WI38 (cell line): ENCODE data around the gene OVCA2.
A peak's percentile ranks its signal among the peaks of the same experiment; 100 is the strongest.

Experiments
- H3K4me3 ChIP-seq: 2 replicates; pipeline ENCODE4 v1.5.1; 2011; ENCODE audit warnings: low read depth, mild to moderate bottlenecking, control low read depth, low read length
- TF ChIP-seq, protein P1 (sequence below): IDR thresholded peaks from 2 replicates; pipeline ENCODE4 v1.5.1; 2012; ENCODE audit warnings: low read depth, mild to moderate bottlenecking, control low read depth, low read length

OVCA2 gene

DNA sequence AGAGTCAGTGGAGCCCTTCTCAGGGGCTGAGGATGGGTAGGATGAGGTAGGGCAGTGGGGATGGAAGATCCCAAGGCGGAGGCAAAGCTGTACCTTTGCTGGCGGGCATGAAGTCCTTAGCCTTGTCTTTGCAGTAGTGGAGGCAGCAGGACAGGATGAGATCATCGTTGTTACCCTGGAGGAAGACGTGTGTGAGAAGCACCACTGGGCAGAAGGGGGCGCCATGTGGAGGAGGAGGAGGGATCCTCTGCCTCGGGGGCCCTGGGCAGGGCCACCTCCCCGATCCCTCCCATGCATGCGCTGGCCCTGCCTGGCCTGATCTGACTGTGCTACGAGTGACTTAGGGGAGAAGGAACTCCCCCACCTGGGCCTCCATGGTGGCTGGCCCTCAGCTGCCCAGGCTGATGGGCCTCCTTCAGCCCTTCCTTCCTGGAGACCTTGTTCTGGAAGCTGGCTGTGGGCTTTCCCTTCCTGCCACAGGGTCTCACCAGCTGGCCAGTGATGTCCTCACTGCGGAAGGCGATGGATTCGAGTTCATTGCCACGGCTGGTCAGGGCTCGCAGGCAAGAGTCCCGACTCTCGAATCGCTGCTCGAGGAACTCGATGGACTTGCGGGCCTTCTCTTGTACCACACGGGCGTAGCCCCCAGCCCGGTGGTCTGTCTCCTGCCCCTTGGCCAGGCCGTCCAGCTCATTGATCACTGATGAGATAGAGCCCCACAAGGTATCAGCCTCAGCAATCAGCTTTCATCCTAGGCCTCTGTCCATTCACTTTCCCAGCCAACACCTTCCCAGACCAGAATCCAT lies 23.4 kb downstream of the OVCA2 start:
- TF ChIP-seq, protein P1, sequence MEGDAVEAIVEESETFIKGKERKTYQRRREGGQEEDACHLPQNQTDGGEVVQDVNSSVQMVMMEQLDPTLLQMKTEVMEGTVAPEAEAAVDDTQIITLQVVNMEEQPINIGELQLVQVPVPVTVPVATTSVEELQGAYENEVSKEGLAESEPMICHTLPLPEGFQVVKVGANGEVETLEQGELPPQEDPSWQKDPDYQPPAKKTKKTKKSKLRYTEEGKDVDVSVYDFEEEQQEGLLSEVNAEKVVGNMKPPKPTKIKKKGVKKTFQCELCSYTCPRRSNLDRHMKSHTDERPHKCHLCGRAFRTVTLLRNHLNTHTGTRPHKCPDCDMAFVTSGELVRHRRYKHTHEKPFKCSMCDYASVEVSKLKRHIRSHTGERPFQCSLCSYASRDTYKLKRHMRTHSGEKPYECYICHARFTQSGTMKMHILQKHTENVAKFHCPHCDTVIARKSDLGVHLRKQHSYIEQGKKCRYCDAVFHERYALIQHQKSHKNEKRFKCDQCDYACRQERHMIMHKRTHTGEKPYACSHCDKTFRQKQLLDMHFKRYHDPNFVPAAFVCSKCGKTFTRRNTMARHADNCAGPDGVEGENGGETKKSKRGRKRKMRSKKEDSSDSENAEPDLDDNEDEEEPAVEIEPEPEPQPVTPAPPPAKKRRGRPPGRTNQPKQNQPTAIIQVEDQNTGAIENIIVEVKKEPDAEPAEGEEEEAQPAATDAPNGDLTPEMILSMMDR, result no peak; the same call in 1 of the 2 replicates
- no peak overlapping the region for H3K4me3 ChIP-seq

DNA sequence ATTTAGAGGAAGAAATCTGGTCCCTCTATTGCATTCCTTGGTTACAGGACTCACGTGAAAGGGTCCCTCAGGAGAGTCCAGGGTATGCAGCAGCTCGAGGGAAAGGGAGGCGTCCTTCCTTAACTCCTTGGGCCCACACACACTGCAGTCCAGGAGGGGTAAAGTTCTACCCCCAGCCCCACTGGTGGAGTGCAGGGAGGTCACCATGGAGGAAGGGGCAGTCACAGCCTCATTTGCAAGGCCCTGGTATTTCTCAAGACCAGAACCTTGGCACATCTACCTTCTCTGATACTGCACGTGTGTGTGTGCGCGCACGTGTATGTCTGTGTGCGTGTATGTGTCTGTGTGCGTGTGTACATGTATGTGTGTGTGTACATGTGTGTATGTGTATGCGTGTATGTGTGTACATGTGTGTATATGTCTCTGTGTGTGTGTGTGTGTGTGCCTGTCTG lies 24.2 kb downstream of the OVCA2 start:
- H3K4me3 ChIP-seq, result no peak overlapping the region
- TF ChIP-seq, protein P1, result no peak

DNA sequence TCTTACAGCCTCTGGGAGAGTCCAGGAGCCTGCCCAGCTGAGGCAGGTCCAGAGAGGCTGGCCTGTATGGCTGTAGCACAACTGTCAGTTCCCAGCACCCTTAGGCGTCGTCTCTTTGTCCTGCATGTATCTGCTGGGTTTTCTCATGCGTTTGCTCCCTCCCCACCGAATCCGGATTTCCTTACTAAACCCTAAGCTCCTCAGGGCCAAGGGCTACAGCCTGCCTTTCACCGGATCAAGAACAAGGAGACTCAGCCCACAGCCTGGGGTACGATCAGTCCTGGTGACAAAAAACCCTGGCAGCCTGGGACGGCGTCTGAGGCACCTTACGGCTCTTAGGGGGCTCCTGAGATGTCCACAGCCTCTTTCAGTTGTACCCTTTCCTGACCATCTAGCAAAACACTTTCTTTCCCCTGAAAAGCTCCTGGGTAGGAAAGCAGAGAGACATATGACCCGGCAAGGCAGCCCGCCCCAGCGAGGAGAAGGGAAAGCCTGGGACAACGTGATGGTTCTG lies 25.3 kb downstream of the OVCA2 start:
- no peak overlapping the region for H3K4me3 ChIP-seq
- TF ChIP-seq, protein P1, result no peak

DNA sequence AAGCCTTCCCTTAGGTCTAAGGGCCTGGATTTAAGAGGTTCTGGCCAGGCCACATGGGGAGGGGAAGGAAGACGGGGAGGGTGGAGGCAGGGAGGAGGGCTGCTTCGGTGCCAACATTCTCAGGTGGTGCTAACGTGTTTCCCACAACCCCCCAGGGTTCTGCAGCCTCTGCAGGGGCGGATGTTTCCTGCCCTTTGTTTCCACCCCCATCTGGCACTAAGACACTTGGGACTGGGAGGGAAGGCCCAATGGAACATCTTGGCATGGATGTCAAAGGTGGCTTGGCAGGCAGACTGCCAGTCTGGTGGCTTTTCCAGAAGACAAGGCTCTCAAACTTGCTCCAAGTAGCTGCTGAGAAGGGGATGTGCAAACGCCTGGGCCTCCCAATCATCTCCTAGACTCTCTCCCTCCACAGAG lies 25.8 kb downstream of the OVCA2 start:
- TF ChIP-seq, protein P1, result no peak
- H3K4me3 ChIP-seq, result no peak overlapping the region

DNA sequence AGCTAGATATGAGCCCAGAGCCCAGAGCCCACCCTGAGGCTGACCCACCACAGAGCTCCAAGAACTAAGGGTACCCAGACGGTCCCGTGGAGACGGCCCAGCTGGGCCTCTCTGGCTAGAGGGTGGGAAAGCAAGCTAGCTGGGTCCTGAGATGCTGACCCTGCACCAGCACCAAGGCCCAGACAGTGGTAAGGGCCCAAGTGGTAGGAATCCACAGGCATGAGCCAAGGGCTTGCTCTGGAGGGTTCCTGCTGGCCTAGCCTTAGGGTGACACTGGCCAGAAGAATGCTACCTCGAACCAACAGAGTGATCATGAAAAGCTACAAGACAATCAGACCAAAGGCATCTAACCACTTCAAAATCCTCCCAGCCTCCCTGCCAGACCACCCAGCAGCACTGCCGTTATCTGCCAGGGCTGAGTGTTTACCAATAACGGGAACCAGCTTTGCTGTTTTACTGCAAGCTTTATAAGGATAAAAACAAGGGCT lies 26.3 kb downstream of the OVCA2 start:
- H3K4me3 ChIP-seq, result no peak overlapping the region
- TF ChIP-seq, protein P1, result peak; percentile 20; the same call in 1 of the 2 replicates

DNA sequence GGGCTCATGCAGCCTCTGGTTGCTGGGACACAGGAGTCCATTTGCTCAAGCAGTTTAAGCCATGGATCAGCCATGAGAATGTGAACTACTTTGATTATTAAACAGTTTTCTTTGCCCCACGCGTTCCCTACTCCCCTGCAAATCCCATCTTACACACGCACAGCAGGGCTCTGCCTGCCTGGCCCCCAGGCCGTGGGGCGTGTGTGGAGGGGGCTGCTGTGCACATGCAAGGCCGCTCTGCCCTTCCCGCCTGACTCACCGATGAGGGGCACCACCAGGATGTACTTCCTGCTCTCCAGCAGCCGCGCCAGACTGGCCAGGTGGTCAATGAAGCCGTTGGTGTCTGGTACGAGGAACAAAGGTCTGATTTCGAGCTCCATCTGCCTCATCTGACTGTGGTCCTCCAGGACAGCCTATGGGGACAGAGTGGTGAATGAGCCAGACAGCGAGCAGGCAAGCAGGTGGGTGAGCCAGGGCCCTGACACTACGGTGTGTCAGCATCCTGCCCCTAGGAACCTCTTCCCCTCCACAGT lies 26.8 kb downstream of the OVCA2 start:
- H3K4me3 ChIP-seq, result no peak overlapping the region
- TF ChIP-seq, protein P1, result no peak
